NCI-H1092 (cell line): Measurements from ENCODE around the gene FBXO42.
"Not testable (repeated sequence)": the region's sequence is repeated elsewhere in the genome, so short reads cannot be mapped to it uniquely, and the experiment has no call there.

ENCODE experiments used
- DNase-seq: peaks from one replicate; lab custom pipeline; 2025; lab: John Stamatoyannopoulos, UW

FBXO42 gene

DNA sequence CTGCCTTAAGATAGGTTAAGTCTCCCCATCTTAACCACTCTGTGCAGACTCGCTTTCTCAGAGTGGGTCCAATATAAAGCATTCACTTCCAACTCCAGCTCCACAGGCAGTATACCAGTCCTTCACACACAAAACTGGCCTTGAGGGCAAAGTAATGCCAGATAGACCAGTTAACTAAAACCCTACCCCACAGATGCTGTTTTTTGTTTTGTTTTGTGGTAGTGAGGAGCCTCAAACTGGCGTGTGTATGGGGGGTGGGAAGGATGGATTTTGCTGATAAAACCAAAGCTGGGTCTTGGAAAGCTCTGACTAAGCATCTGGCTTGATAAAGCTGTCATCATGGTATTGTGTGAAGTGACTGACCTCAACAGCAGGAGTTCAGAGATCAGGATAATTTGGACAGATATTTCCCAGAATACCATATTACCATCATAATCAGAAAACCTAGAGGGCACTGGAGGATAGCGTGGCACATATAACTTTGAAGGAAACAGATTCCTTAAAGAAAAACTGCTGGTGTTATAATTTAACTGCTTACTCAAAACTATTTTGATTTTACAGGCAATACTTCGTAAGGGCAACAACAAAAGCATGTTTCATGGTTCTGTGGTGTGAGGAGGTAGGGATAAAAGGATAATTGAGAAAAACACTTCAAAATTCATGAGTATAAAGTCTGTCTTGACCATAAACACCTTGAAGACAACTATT is 85.7 kb downstream of the FBXO42 start:
- no peak for DNase-seq

DNA sequence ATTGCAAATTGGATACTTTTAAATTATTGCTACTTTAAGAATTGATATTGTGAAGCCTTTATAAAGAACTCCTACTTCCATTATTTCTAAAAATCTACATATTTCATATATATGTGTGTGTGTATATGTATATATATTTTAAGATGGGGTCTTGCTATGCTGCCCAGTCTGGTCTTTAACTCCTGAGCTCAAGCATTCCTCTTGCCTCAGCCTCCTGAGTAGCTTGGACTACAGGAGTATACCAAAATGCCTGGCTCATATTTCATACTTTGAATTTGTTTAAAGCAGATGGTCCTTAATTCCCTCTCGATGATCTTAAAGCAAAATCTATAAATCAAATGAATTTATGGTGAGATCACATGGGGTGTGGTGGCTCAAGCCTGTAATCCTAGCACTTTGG is 90.2 kb downstream of the FBXO42 start:
- DNase-seq, result no peak

DNA sequence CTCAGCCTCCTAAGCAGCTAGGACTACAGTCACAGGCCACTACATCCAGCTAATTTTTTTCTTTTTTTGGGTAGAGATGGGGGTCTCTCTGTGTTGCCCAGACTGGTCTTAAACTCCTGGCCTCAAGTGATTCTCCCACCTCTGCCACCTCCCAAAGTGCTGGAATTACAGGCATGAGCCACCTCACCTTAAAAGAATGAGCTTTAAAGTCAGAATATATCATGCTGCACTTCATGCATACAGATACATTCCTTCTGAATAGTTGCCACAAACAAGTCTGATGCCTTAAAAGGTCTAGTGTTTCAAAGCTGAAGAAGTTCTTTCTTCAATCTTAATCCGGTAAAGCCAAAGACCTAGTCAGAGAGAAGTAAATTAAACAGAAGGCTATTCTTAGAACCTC is 91.5 kb downstream of the FBXO42 start:
- no peak for DNase-seq

DNA sequence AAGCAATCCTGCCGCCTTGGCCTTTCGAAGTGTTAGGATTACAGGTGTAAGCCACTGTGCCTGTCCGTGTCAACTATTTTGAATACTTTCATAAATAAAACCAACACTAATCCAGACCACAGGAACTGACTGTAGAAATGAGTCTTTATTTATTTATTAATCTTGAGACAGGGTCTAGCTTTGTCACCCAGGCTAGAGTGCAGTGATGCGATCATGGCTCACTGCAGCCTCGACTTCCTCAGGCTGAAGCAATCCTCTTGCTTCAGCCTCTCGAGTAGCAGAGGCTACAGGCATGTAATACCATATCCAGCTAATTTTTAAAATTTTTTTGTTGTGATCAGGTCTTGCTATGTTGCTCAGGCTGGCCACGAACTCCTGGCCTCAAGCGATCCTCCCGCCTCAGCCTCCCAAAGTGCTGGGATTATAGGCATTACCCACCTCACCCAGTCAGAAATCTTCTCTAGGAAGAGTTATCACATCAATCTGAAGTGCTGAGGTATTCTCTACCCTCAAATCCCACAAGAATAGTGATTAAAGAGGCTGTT is 93.6 kb downstream of the FBXO42 start:
- no peak for DNase-seq

DNA sequence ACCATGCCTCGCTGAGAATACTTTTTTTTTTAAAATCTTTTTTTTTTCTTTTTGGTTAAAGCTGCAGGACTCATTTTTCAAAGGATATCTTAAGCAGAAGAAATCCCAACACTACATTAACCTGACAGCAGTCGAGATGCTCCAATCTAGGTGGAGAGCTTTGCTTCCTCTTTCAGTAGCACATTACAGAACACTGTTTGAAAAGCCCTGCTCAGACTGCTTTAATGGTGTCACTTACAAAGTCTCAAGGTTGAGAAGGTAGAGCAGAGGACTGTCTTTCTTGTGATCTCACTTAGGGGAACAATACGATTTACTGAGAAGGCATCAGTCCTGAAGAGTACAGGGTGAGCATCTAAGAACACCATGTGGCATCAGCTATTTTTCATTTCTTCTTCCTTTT is 94.3 kb downstream of the FBXO42 start:
- no peak for DNase-seq

DNA sequence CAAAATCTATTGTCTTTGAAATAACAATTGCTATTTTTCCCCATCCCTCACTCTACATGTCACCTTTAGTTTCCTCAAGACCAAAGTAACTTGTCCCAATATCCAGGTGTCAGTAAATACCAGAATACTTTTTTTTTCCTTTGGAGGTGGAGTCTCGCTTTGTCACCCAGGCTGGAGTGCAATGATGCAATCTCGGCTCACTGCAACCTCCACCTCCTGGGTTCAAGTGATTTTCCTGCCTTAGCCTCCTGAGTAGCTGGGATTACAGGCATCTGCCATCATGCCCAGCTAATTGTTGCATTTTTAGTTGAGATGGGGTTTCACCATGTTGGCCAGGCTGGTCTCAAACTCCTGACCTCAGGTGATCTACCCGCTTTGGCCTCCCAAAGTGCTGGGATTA is 94.7 kb downstream of the FBXO42 start:
- DNase-seq, result not testable (repeated sequence)

DNA sequence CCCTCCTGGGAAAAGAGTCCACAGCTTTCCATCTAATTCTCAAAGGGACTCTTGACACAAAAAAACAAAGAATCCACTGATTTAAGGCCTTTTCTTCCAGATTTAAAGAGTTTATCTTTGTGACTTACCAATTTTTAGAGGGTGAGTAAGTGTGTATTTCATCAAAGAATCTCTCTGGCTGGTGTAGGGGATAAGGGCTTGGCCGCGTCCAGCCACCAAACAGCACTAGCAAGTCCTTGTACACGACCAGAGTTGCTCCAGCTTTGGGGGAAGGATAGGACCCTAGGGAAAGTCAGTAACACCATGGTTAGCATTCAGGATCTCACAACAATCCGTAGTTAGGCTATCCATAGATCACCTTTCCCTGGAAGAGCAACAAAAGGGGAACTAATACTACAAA is 95.8 kb downstream of the FBXO42 start:
- no peak for DNase-seq

DNA sequence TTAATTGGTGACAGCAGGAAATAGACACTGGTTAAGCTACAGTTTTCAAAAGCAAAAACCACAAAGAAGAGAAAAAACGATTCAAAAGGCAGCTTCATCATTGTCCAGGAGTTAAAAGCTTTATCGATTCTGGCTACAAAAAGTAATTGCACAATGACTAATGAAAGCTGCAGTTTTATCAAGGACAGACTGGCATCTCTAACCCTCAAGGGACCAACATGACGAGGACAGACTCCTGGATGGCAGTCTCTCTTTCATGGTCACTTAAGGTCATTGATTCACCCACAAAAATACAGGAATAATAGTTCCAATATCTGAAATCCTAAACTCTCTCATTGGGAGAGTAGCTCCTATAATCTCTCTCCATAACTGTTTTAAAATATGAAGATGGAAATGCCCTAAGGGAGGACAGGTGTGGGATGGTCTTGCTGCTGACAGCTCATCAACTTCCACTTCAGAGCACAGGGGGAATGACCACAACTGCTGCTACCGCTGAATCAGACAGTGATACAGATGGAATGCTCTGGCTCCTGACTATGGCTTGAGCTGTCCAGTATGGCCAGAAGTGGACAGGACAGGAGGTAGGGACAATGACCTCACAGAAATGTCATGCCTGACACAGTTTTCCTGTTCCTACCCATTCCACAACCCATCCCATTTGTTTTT is 97.9 kb downstream of the FBXO42 start:
- DNase-seq, result no peak

DNA sequence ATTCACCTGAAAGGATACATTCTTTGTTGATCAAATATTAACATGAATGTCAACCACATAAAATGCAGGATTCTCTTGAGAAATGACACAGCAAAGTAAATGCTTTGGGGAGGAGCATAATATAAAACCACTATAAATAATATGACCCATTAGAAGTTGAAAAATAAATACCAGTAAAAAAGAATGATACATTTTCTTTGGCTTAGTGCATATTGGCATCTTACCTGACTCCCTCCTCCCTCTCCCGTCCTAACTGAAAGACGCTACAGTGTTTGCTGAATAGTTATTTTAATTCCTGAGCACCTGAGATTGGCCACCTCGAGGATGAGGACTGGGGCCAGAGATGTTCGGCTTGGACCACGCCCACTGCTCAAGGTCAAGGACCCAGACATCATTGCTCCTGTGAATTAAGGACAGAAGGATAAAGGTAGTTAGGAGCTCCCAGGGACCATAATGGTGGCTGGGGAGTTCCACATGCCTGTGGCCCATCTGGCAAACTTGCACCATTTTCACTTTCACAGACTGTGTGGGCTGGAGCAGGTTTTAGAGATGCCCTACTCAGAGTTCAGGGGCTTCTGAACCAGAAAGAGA is 98.9 kb downstream of the FBXO42 start:
- no peak for DNase-seq

DNA sequence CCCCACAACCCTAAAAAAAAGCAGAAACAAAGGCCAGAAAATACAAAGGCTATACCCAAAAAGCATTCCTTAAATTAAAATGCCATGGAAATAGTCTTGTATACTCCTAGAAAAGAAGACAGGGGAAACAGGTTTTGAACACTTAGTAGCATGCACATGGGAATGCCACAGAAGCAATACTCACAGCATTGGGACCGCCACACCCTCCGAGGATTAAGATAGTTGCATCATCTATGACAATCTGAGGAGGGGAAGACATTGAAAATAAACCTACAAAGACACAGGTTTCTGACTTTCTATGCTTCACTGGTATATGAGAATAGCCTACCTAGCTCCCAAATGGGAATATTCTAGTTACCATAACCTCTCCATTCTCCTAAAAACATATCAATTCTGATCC is 99.4 kb downstream of the FBXO42 start:
- no peak for DNase-seq

DNA sequence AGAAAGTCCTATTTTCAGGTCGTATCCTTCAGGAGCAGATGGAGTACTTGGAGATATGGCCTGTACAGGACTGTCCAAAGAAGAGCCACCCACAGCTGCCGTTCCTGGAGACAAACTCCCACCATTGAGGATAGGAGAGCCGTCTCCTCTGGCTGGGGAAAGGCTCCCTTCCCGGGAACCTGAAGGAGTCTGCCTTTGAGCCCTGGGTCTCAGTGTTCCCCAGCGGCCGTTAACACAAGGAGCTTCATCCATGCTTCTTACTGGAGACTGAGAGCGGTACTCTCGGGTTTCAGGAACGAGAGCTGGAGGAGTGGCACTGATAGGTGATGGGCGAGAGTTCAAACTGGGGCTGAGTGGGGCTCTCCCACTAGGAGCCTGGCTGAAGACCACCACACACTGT is 100.9 kb downstream of the FBXO42 start:
- DNase-seq, result no peak

DNA sequence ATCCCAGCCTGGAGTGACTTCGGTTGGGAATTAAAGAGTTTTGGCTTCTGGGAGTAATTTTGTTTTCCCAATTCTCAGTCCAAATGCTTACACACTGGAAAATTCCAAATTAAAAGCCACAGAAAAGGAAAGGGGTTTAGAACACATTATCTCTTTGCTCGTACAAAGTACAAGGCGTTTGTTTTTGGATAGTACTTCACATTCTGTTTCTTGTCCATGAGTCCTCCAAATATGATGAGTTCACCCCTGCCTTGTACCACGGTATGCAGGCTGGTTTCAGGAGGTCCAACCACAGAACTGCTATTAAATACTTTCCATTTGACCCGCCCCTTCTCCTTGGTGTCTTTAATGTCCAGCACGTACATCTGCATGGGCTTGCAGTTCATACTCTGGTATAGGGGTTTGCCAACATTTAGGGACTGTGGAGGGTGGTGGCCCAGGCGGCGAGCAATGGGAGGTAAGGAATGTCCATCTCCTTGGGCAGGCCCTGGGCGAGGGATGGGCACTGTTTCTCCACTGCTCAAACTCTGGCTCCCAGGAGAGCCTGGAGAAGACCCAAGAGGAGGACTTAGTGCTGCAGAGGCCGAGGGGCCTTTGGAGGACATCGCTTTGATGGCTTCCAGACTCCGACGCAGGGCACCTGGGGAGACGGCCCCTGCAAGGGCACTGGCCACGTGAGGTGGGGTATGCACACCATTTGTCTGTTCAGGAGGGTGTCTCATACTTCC is 101.6 kb downstream of the FBXO42 start:
- no peak for DNase-seq

DNA sequence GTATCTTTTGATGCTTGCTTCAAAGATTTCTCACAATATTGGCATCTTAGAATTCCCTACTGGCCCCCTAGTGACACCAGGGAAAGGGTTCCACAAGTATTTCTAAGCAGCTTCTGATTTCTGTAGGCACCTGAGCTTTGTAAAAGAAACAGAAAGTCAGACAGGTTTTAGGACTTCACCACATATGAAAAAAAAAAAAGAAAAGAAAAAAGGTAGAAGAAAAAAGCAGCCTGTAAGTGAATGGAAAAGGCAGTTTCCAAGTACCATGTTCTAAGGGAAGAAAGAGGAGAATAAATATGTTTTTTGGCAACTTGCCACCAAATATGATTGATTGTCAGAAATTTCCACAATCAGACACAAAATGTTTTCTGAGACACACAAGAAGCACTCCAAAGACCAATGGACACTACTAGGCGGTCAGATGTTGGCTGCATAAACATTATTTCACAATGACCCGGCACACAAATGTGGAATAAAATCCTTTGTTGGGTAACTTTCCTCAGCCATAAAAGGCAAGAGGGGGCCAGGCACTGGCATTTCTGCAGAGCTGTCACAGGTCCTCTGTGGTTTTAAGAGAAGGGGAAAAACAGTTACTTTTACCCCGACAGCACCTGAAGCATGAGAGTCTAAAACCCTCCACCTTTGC is 102.6 kb downstream of the FBXO42 start:
- no peak for DNase-seq

DNA sequence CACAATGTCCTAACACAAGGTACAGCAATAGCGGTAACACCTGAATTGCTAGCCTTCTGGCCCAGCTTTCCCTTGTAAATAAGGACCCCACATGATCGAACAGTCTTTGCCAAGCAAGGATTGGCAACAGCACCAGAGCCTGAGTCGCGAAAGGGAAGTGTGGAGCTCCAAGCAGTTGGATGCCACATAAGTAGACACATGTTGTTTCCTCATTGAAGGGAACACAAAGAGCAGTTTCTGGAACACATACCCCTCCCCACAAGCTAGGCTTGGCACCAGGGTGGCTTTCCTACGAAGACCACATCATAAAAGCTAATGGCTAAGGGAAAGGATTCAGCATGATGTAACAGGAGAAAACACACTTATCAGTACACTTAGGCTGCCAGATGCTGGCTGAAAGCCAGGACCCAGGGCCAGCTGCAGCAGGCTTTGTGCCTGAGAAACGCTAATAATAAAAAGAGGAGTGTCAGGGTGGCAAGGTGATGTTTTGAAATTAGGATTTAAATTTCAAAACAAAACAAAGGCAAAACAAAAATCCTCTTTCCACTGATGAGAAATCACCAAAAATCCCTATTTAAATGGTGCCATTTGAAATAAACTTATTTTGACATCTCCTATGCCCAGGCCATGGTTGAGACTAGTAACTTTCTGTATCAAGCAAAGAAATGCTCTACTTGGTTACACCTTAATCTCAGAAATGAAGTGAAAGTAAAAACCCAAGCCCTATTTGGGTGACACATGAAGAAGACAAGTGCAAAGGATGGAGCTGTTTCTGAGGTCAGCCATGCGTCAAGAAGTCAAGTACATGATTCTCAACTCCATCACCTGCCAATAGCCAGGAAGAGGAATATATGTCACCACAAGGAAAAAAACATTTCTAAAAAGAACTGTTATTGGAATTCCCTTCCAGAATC is 103.4 kb downstream of the FBXO42 start:
- DNase-seq, result peak; percentile 98

DNA sequence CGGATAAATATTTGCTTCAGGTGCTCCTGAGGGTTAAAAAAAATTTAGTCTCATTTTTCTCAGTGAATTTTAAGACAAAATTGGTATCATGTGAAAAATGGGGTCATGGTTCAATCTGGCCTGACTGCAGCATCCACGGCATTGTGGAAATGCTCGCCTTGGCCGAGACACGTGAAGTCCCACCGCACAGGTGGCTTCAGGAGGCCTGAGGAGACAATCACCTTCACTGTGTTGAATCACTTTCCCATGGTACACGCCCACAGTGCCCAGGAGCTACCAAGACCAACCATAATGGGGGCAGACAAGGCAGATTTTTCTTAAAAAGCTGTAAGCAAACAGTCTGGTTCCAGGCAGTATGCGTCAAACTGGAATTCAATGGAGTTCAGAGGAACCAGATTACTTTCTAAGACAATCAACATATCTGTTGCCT is 104.3 kb downstream of the FBXO42 start:
- DNase-seq, result no peak

DNA sequence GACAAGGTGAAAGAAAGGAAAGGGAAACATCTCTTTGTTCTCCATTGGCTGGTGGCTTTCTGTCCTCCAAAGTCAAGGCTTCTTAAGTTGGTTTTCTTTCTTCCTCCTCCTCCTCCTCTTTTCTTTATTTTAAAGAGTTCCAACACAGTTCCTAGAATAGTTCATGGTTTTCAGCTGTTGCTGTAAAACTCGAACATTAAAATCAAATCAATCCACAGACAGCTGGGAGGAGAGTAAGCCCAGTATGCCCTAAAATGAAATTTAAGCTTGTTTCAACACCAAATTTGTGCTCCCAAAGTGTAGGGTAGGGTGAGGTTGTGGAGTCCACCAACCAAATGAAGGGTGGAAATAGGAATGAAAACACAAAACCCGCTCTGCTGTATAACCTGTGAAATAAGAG is 104.8 kb downstream of the FBXO42 start:
- DNase-seq, result no peak

DNA sequence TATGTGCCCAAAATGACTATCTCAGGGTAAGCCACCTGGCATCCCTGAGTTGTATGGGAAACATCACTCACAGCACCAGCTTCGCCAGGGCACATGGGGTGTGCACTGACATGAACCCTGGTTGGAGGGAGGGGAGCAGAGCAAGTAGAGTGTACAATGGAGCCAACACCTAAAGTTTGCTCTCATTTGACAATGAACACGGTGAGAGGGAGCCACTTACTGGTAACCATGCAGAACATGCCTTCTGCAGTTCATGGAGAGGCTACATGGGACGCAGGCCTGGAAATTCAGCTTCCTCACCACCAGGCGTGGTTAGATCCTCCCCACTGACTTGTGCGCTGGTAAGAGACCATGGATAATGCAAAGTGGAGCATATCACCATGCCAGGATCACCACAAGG is 105.3 kb downstream of the FBXO42 start:
- DNase-seq, result no peak

DNA sequence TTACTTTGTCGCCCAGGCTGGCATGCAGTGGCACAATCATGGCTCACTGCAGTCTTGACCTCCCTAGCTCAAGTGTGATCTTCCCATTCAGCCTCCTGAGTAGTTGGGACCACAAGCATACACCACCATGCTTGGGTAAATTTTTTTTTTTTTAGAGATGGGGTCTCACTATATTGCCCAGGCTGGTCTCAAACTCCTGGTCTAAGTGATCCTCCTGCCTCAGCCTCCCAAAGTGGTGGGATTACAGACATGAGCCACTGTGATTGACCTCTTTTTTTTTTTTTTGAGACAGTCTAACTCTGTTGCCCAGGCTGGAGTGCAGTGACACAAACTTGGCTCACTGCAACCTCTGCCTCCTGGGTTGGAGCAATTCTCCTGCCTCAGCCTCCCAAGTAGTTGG is 106.0 kb downstream of the FBXO42 start:
- DNase-seq, result not testable (repeated sequence)

DNA sequence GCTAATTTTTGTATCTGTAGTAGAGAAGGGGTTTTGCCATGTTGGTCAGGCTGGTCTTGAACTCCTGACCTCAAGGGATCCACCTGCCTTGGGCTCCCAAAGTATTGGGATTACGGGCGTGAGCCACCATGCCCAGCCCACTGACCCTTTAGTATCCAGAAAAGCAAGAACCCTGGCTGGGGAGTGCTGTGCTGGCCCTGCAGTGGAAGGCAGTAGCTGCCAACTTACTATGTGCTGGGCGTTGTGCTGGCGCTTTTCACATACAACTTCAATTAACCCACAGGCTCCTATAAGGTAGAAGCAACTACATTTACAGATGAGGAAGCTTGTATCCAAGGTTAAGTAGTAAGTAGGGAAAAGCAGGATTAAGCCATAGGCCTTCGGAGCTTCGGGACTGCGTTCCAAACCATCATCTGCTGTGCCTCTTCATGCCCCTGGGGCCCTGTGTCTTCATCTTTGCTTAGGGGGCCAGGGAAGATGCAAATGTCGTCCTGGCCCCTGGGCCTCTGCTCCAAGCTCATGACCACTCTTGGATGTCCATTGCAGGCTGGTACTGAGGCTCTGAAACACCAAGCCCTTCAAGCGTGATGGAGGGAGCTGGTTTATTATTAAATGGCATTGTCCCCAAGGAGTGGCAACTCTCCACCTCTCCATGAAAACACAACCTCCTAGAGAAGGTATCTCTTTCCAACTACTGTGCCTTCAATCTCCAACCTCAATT is 106.6 kb downstream of the FBXO42 start:
- no peak for DNase-seq

DNA sequence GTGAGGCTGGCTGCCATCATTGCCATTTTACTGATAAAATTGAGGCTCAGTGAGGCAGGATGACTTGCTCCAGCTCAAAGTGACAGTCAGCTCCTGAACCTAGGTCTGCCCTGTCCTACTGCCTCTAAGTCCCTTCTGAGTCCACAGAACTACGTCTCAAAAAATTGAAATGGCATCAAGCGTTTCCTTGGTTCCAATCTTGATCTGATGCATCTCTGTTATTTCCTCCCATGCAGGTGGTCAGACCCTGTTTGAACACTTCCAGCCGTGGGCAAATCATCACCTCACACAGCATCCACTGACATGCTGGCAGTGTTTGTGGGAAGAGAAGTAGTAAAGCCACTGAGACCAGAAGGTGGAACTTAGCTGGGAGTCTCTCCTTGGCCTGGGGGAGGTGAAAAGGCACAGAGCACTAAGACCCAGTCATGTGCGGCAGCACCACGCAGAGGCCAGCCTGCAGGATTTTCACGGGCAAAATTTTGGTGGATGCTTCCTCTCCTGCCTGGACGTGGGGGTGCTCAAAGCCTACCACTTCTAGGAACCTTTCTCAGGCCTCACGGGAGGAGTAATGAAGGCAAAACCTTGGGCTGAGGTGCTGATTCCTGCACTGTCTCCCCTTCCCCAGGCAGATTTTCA is 107.5 kb downstream of the FBXO42 start:
- no peak for DNase-seq
